Psoas muscle (tissue), 8 donors: ENCODE measurements around the gene PFDN4. TPM values are rescaled to one million over a fixed set of nuclear protein-coding genes. Genes with fewer than 3 reads are reported as not detected.
"Not testable (repeated sequence)": the region's sequence is repeated elsewhere in the genome, so short reads cannot be mapped to it uniquely, and the experiment has no call there.

Experiments used
- ATAC-seq, 4 donors: fragments of 200-7000 bp; cut with Tn5 transposase; one replicate each; pipeline ENCODE4 v1.9.1; 2020; ENCODE audit warnings: moderate library complexity in 3 of 4, mild to moderate bottlenecking in 2 of 4
- DNase-seq, 2 donors: peaks; one replicate each; pipeline ENCODE4 v3.0.0-alpha.2; 2020
- H3K27ac ChIP-seq: fragments of 200-600 bp; one replicate; pipeline ENCODE4 v1.8.0; 2022
- H3K27me3 ChIP-seq, 3 donors: fragments of 200-600 bp in 1 of 3; one replicate each; pipeline versions ENCODE4 v1.6.1 to v1.8.0; 2013 to 2022; ENCODE audit warnings: low read length in 2 of 3, mild to moderate bottlenecking in 2 of 3, moderate library complexity in 1 of 3; ENCODE audit not compliant: insufficient read depth in 3 of 3
- H3K36me3 ChIP-seq, 2 donors: fragments of 200-600 bp in 1 of 2; one replicate each; pipeline versions ENCODE4 v1.6.1 to v1.8.0; 2013 to 2022; ENCODE audit warnings: low read depth in 1 of 2, mild to moderate bottlenecking in 1 of 2, moderate library complexity in 1 of 2; ENCODE audit not compliant: insufficient read depth in 1 of 2
- H3K4me1 ChIP-seq: fragments of 200-600 bp; one replicate; pipeline ENCODE4 v1.8.0; 2022
- H3K4me3 ChIP-seq: fragments of 200-600 bp; one replicate; pipeline ENCODE4 v1.8.0; 2022; ENCODE audit warnings: mild to moderate bottlenecking
- H3K9me3 ChIP-seq: fragments of 200-600 bp; one replicate; pipeline ENCODE4 v1.8.0; 2022
- CTCF ChIP-seq: fragments of 200-600 bp; IDR thresholded peaks from one replicate; pipeline ENCODE4 v1.8.0; 2022; ENCODE audit warnings: antibody characterized with exemption
- WGBS, 3 donors: extraction: QIAGEN DNeasy Blood & Tissue Kit; methylation state at CpG; one replicate each; pipeline versions ENCODE4 v1.1.6 to v1.1.7; 2013; 5-methylcytosine and 5-hydroxymethylcytosine counted together
- intact Hi-C, 2 donors: fragments of 100-400 bp; cut with DNase I; formaldehyde crosslinking; loops; one replicate each; pipeline versions ENCODE4 v1.11.0 to v1.14.2; 2022
- polyA plus RNA-seq, 3 donors: library from polyadenylated mRNA; stranded (reverse); fragments of 200-250 nt; gene quantifications; one replicate each; pipeline ENCODE4 v1.2.3, GENCODE V29; 2013
- total RNA-seq, 4 donors: library from RNA; stranded (reverse); fragmentation: NEBNext Ultra II Directional in 2 of 4; extraction: Animal tissue kit (Norgen Biotek cat#: 25700) in 2 of 4; gene quantifications; one replicate each; pipeline versions ENCODE4 v1.2.1 to v1.2.4, GENCODE V29; 2021 to 2023
- donor health status: healthy with polysubstance abuse.
- donor health status: DM: no; HTN: no; CAD: no; lungs with moderate emphysema.
- donor health status: Bipolar disorder and iron deficiency.
- donor health status: healthy.
- donor health status: DM: yes; HTN: yes; CAD: no.
- donor health status: DM: no; HTN: no; CAD: no.
- donor health status: DM: no; HTN: no; CAD: no.
- donor health status: DM: yes; HTN: yes; CAD: no.

Gene PFDN4
- total and polyA plus RNA-seq, 7 donors = 15.8 to 77.5 (median 26.3) TPM

GRCh38 chr20:54223285-54223684, 15.4 kb downstream of the PFDN4 start:
- Histone ChIP-seq H3K27me3 (no peaks in the 10 kb centered on the region), H3K9me3 (no peaks in the 10 kb centered on the region), H3K4me1 (peaks cover 15% of the 10 kb centered on the region), H3K4me3 (no peak overlapping the region), H3K36me3 (peaks cover 0 to 11% of the 10 kb centered on the region in 2 donors), H3K27ac (no peak overlapping the region)
- DNase-seq (no peak), ATAC-seq (no peak)
- intact Hi-C loops = loop anchor here (5.0 to 10.0 kb wide), 2 partner anchors 252 to 424 kb away; partner anchors contain the start of gene DOK5 (in 1 of the 2)
- WGBS, 3 donors = 84 to 93% (median 85%) methylated on average over 5 of the region's 5 CpGs
- TF ChIP-seq CTCF = no peak

- WGBS, 3 donors = 51 to 66% (median 60%) methylated on average over 4 of the region's 4 CpGs
- Histone ChIP-seq H3K4me1 (peaks cover 11% of the 10 kb centered on the region), H3K27ac (no peak overlapping the region), H3K36me3 (peaks cover 0 to 7% of the 10 kb centered on the region in 2 donors), H3K4me3 (no peak overlapping the region), H3K27me3 (no peaks in the 10 kb centered on the region), H3K9me3 (no peaks in the 10 kb centered on the region)
- intact Hi-C loops = loop anchor here (5.0 to 10.0 kb wide), 2 partner anchors 251 to 424 kb away; partner anchors contain the start of gene DOK5 (in 1 of the 2)
- no peak for TF ChIP-seq CTCF
- no peak for ATAC-seq
- DNase-seq = no peak
Measured at GRCh38 chr20:54223751-54224150, 15.9 kb downstream of the PFDN4 start.

GRCh38 chr20:54224642-54225041, 16.8 kb downstream of the PFDN4 start:
- H3K27me3 ChIP-seq, H3K27ac ChIP-seq, H3K9me3 ChIP-seq, ATAC-seq, H3K36me3 ChIP-seq, DNase-seq, H3K4me3 ChIP-seq: not testable (repeated sequence)
- intact Hi-C loops = loop anchor here (5.0 to 10.0 kb wide), 2 partner anchors 250 to 423 kb away; partner anchors contain the start of gene DOK5 (in 1 of the 2)
- peaks cover 11% of the 10 kb centered on the region for H3K4me1 ChIP-seq
- WGBS, 3 donors = 74 to 90% (median 80%) methylated on average over 9 of the region's 9 CpGs

GRCh38 chr20:54227241-54227640, 19.4 kb downstream of the PFDN4 start:
- ATAC-seq (no peak), DNase-seq (no peak)
- Histone ChIP-seq H3K4me1 (peaks cover 4% of the 10 kb centered on the region), H3K27ac (no peak overlapping the region), H3K4me3 (no peak overlapping the region), H3K27me3 (no peaks in the 10 kb centered on the region), H3K36me3 (no peaks in the 10 kb centered on the region), H3K9me3 (no peaks in the 10 kb centered on the region)
- intact Hi-C loops = loop anchor here in 1 of 2 donors (10.0 kb wide), 1 partner anchor 248 kb away; the partner anchor contains the start of gene DOK5
- TF ChIP-seq CTCF = no peak

- DNase-seq = no peak
- H3K4me3 ChIP-seq = no peak overlapping the region
- no peak for ATAC-seq
- 88 to 94% (median 94%) methylated on average over 5 of the region's 5 CpGs for WGBS, 3 donors
- intact Hi-C loops = loop anchor here in 1 of 2 donors (10.0 kb wide), 1 partner anchor 247 kb away; the partner anchor contains the start of gene DOK5
- H3K27ac ChIP-seq = no peak overlapping the region
- H3K4me1 ChIP-seq = no peaks in the 10 kb centered on the region
- no peaks in the 10 kb centered on the region for H3K9me3 ChIP-seq
- H3K36me3 ChIP-seq = no peaks in the 10 kb centered on the region
- H3K27me3 ChIP-seq = no peaks in the 10 kb centered on the region
- TF ChIP-seq CTCF = no peak
Measured at GRCh38 chr20:54227751-54228150, 19.9 kb downstream of the PFDN4 start.
